ENCODE results near the gene ARL3. TPM values are rescaled to one million over a fixed set of nuclear protein-coding genes. Genes with fewer than 3 reads are reported as not detected.

The ARL3 gene
- total RNA-seq, 4 donors from 2014 or later: 11.0 to 17.7 (median 13.8) TPM

GRCh38 chr10:102660888-102661657, 53.1 kb downstream of the ARL3 start:
- H3K9me3 ChIP-seq: no peaks in the 10 kb centered on the region
- H3K27me3 ChIP-seq: no peaks in the 10 kb centered on the region
- H3K27ac ChIP-seq: peak overlapping the region in 3 of 4 donors; percentile 42 to 90 (median 72)
- peak overlapping the region in 1 of 4 donors; percentile 23 for H3K4me3 ChIP-seq
- H3K4me1 ChIP-seq: peaks cover 0 to 51% (median 23%) of the 10 kb centered on the region in 4 donors
- TF ChIP-seq CTCF (IDR thresholded peaks at IDR 0.05) (no peak), POLR2A (IDR thresholded peaks at IDR 0.05) (no peak), EP300 (IDR thresholded peaks at IDR 0.05) (peak in 1 of 2 donors; percentile 45)
- peaks cover 0 to 33% (median 12%) of the 10 kb centered on the region in 3 donors for H3K36me3 ChIP-seq
- no peak for DNase-seq (ENCODE audit: low spot score in 2 of 2)
- WGBS, 2 donors: 7 to 12% methylated on average over 11 to 22 of the region's 22 CpGs

DNA sequence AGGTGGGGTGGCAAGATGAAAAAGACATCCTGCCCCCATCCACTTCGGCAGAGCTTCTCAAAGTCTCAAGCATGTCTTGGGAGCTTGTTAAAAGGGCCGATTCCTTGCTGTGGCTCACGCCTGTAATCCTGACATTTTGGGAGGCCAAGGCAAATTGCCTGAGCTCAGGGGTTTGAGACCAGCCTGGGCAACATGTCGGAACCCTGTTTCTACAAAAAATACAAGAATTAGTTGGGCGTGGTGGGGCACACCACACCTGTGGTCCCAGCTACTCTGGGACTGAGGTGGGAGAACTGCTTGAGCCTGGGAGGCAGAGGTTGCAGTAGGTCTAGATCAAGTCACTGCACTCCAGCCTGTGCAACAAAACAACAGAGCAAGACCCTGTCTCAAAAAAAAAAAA, 55.4 kb downstream of the ARL3 start:
- Histone ChIP-seq H3K27me3 (no peaks in the 10 kb centered on the region), H3K9me3 (no peaks in the 10 kb centered on the region), H3K4me1 (peaks cover 0 to 74% (median 23%) of the 10 kb centered on the region in 4 donors), H3K4me3 (no peak overlapping the region), H3K27ac (peak overlapping the region in 3 of 4 donors; percentile 25 to 57 (median 25)), H3K36me3 (peaks cover 0 to 56% (median 31%) of the 10 kb centered on the region in 3 donors)
- no peak for DNase-seq (ENCODE audit: low spot score in 2 of 2)
- 60 to 85% methylated on average over 5 of the region's 5 CpGs for WGBS, 2 donors
- TF ChIP-seq EP300 (IDR thresholded peaks at IDR 0.05): no peak
- TF ChIP-seq CTCF (IDR thresholded peaks at IDR 0.05): no peak
- TF ChIP-seq POLR2A (IDR thresholded peaks at IDR 0.05): no peak

GRCh38 chr10:102657984-102658724, 56.0 kb downstream of the ARL3 start:
- peaks cover 0 to 63% (median 31%) of the 10 kb centered on the region in 3 donors for H3K36me3 ChIP-seq
- H3K4me3 ChIP-seq: no peak overlapping the region
- H3K4me1 ChIP-seq: peaks cover 0 to 81% (median 25%) of the 10 kb centered on the region in 4 donors
- H3K27ac ChIP-seq: peak overlapping the region in 3 of 4 donors; percentile 25 to 79 (median 57)
- H3K27me3 ChIP-seq: no peaks in the 10 kb centered on the region
- WGBS, 2 donors: 48 to 49% methylated on average over 11 to 13 of the region's 13 CpGs
- TF ChIP-seq CTCF (IDR thresholded peaks at IDR 0.05) (no peak), EP300 (IDR thresholded peaks at IDR 0.05) (peak in 1 of 2 donors; percentile 49), POLR2A (IDR thresholded peaks at IDR 0.05) (no peak)
- DNase-seq (ENCODE audit: low spot score in 2 of 2): no peak
- no peaks in the 10 kb centered on the region for H3K9me3 ChIP-seq

- no peak overlapping the region for H3K4me3 ChIP-seq
- no peak for TF ChIP-seq EP300 (IDR thresholded peaks at IDR 0.05)
- no peak for TF ChIP-seq POLR2A (IDR thresholded peaks at IDR 0.05)
- TF ChIP-seq CTCF (IDR thresholded peaks at IDR 0.05): no peak
- peaks cover 0 to 88% (median 32%) of the 10 kb centered on the region in 4 donors for H3K4me1 ChIP-seq
- 56 to 57% methylated on average over 11 of the region's 11 CpGs for WGBS, 2 donors
- DNase-seq (ENCODE audit: low spot score in 2 of 2): no peak
- H3K27ac ChIP-seq: peak overlapping the region in 3 of 4 donors; percentile 25 to 79 (median 57)
- no peaks in the 10 kb centered on the region for H3K9me3 ChIP-seq
- H3K27me3 ChIP-seq: no peaks in the 10 kb centered on the region
- peaks cover 0 to 68% (median 31%) of the 10 kb centered on the region in 3 donors for H3K36me3 ChIP-seq
Observed at GRCh38 chr10:102657451-102657850, 56.7 kb downstream of the ARL3 start.
